ENCODE results near the gene SMPX.
"Not testable (repeated sequence)": the region's sequence is repeated elsewhere in the genome, so short reads cannot be mapped to it uniquely, and the experiment has no call there.

The SMPX gene

GRCh38 chrX:21757960-21758359 lies at the start of gene SMPX:
TSS of gene SMPX (minus strand) at chrX:21758116. CDS start at chrX:21754290, 3,826 bp downstream.
- no peak for DNase-seq

GRCh38 chrX:21806691-21807090 lies 48.8 kb upstream of the SMPX start:
- DNase-seq, result no peak

DNA sequence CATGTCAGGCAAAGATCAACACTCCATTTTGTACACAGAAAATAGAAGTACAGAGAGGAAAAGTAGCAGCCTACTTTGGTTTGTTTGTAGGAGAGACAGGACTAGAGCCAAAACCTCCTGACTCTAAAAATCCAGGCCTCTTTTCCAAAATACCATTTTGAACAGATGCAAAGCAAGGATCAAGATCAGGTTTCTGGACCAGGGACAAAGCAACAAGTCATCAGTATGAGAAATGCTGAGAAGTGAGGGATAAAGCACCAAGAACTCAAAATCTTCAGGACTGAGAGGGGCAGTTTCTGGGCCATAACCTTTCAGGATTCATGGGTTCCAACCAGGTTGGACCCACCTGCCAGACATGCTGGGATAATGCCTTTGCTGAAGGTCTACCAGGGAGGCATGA lies 44.9 kb upstream of the SMPX start:
- no peak for DNase-seq

GRCh38 chrX:21802054-21802670 lies 44.2 kb upstream of the SMPX start:
- DNase-seq, result no peak

DNA sequence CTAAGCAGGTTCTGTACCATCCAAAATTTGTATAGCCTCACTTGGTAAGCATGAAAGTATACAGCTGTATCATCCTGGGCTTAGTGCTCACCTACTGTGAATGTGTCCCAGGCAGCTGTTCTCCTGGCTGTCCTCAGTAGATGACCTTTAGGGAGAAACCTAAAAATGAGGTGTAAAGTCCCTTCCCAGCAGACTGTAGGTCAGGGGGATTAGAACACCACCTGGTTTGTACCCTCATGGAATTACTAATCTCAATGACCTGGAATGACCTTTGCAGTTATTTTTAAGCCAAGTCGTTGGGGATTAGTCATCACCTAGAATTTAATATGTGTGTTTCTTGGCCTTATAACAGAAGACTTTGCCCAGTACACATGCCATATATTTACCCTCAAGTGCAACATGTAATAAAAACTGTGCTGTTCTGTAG lies 42.4 kb upstream of the SMPX start:
- DNase-seq, result no peak

DNA sequence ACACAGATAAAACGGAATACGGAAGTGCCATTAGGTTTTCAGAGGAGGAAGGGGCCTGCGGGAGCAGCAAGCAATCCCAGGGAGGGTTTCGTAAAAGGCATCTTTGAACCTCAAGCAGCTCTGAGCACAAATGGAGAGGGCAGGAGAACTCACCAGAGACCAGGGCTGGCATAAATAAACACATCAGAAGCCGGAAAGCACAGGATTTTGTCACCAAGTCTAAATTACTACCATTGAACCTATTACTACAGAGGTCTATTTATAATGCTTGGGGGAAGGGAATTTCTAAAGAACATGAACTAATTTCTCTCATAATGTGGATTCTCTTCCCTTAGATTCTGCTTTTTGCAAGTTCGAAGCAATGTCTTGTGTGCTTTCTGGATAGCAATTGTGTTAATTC lies 41.9 kb upstream of the SMPX start:
- no peak for DNase-seq

DNA sequence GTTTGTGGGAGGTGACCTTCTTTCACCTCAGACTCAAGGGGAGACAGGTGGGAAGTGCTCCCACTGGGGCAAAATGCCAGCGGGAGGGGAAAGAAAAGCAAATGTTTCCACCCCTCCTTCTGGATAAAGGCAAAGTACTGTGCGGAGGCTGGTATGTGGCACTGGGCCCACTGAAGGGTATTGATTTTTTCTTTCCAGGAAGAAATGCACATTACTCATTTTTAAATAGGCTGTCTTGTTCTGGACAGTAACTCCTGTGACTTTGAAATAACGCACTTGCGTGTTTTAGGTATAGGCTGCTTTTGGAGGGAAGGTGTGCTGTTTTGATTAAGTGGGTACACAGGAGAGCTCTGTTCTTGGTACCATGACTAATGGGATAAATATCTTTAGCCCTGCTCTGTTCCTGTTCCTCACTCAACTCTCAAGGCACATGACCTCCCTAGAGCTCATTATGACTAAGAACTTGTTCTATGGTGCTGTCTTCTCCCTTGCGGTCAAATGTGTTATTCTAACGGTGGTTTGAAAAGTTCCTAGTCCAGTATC lies 40.8 kb upstream of the SMPX start:
- peak; percentile 60 for DNase-seq

DNA sequence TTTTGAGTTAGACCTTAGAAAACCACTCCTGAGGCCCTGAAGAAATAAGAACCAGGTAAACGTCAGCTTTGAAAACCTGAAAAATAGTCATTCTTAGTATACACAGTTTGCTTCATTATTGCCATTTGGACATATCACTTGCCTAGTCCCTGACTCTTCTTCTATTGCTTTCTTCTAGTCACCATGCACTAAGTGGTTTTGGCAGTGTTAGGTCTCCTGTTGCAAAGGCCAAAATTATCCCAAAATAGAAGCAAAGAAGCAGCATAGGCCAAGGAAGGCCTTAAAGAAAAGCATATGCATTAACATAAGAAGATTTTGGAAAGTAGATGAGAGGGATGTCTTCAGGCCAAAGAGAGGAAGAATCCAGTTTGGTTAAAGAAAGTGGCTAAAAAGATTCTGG lies 24.1 kb upstream of the SMPX start:
- no peak for DNase-seq

DNA sequence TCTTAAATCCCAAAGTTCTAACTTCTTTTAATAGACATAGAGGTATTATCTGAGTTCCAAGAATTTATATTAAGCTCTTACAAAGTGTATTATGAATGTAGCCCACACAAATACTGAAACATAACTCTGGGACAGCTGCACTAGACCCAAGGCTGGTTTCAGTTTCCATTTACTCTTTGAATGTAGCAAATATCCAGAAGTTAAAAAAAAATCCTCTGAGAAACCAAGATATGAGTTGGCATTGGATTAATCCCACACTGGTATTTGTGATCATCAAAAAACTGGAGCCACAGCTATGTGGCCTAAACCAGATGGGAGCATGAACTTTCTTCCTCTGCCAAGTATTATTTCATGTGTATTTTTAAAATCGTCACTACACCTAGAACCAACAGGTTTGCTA lies 23.6 kb upstream of the SMPX start:
- DNase-seq, result no peak

GRCh38 chrX:21779095-21779494 lies 21.2 kb upstream of the SMPX start:
- no peak for DNase-seq

- DNase-seq, result no peak
These were observed 20.3 kb upstream of the SMPX start for GRCh38 chrX:21778236-21778635.

DNA sequence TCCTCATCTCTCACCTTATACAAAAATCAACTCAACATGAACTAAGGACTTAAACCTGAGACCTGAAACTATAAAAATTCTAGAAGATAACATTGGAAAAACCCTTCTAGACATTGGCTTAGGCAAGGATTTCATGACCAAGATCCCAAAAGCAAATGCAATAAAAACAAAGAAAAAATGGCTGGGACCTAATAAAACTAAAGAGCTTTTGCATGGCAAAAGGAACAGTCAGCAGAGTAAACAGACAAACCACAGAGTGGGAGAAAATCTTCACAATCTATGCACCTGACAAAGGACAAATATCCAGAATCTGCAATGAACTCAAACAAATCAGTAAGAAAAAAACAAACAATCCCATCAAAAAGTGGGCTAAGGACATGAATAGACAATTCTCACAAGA lies 17.2 kb upstream of the SMPX start:
- DNase-seq, result not testable (repeated sequence)

DNA sequence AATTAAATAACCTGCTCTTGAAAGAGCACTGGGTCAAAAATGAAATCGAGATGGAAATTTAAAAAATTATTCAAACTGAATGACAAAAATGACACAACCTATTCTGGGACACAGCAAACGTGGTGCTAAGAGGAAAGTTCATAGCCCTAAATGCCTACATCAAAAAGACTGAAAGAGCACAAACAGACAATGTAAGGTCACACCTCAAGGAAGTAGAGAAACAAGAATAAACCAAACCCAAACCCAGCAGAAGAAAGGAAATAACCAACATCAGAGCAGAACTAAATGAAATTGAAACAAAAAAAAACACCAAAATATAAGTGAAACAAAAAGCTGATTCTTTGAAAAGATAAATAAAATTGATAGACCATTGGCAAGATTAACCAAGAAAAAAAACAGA lies 15.1 kb upstream of the SMPX start:
- DNase-seq, result not testable (repeated sequence)

- no peak for DNase-seq
These were observed 12.9 kb upstream of the SMPX start for GRCh38 chrX:21770631-21771321.

DNA sequence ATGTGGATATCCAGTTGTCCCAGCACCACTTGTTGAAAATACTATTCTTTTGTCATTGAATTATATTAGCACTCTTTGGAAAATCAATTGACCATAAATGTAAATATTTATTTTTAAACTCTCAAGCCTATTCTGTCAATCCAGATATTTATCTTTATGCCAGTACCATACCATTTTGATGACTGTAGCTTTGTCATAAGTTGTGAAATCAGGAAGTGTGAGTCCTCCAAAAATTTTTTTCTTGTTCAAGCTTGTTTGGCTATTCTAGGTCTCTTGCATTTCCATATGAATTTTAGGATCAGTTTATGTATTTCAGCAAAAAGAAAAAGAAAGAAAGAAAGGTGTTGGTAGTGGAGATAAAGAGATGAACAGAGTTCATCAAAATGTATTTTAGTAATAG lies 8.2 kb upstream of the SMPX start:
- no peak for DNase-seq

DNA sequence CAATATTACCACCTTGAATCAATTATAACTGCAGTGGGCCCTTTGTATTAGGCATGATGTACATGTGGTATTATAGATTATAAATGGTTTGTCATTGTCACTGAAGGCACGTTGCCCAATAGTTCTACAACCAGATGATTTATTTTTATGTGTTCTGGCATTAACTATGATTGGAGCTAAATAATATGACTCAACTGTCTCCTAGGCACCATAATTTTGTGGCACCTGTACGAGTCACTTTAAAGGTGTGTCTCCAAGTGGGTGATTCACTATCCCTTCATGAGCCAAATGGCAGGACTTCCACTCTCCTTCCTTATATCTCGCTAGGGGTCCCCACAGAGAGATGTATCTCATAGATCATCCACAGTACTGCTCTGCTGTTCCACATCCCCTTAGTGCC lies 6.1 kb upstream of the SMPX start:
- DNase-seq, result no peak

DNA sequence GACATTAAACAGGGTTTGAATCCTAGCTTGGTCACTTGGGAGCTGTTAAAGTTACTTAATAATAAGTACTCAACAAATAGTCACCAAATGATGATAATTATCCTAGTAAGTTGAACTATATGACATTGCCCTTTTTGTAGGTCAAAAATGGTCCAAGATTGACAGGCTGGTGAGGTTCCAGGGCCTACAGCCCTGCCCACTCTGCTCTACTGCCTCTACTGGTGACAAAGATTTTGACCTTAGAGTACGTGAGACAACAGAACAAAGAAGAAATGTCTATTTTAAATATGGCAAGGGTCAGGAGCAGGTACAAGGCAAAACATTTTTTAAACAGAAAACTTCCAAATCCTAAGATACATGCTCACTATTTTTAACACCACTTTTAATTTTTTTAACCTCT lies 572 bp upstream of the SMPX start:
- no peak for DNase-seq

DNA sequence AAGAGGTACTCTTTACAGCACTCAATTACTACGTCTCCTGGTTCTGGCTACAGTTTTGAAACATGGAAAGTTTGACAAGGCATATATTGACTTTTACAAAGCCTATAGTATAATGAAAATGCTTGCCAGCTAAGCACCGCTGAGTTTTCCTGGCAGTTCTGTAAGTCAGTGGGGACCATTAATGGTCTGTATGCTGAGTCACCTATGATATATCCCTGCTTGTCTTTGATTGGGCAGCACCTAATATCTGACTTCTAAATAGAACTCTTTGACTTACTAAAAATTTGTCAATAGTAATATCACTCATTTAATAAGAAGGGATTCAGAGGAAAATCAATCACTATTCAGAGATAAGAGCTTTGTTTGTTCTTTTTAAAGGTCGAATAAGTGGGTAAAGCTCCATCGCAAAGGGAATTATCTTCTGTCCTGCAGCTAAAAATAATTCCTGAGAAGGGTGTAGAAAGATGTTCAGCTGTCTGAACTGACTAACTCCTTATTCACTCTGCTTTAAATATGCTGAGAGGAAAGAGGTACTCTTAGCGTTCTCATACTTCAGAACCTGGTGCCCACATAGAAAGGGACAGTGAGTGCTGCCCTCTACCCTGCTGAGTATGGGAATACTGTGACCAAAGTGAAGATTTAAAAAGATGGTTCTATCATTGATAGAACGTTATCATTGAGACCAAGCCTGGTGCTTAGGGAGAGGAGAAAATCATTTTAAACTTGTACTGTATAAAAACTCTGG lies 959 bp downstream of the SMPX start:
- no peak for DNase-seq

DNA sequence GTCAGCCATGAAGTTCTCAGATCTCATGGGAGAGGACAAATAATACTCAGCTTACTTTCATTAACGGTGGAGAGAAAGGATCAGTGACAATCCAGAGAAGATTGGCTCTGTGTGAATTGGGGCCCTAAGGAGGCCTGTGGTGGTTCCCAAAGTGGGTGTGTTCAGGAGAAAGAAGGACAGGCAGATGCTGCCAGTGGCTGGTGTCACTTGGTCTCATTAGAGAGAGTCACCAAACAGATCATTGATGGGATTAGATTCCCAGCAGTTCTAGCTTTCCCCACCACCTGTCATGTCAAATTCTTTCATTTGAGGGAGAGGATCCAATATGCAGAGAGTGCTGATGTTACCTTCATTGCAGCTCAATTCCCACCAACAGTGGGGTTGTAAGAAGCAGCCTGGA lies 8.0 kb downstream of the SMPX start:
- no peak for DNase-seq

DNA sequence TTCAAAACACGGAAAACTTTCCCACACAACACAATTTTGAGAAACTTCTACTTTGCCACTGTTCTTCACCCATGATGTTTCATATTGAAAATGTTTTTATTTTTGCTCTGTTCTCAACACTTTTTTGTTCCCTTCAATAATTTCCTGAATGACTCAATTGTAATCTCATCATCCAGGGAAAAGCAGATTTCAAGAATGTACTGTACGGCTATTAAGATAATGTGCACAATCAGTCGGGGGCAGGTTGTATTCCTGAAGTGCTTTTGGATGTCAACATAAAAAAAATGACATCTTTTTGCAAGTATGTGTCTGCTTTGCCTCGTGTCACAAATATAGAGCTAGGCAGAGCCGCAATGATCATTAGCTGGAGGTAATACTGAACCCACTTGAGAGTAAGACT lies 9.7 kb downstream of the SMPX start:
- DNase-seq, result no peak

DNA sequence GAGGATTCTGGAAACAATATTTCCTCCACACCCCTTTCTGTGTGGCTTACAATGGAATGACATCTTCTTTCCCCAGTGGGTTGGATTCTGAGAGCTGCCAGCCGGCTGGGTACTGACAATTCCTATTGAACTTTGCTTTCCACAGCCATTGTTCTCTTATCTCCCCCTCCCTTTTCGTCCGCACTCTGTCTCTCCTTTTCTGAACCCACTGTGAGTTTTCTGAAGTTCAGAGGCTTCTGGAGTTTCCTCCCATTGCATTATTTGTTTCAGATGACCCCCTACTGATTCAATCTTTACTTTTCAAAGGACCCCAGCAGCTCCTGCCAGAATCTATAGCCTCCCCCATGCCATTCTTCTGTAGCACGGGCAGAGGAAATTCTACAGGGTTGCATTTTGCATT lies 10.4 kb downstream of the SMPX start:
- no peak for DNase-seq

- DNase-seq, result no peak
These were observed 12.2 kb downstream of the SMPX start for GRCh38 chrX:21745756-21746155.

DNA sequence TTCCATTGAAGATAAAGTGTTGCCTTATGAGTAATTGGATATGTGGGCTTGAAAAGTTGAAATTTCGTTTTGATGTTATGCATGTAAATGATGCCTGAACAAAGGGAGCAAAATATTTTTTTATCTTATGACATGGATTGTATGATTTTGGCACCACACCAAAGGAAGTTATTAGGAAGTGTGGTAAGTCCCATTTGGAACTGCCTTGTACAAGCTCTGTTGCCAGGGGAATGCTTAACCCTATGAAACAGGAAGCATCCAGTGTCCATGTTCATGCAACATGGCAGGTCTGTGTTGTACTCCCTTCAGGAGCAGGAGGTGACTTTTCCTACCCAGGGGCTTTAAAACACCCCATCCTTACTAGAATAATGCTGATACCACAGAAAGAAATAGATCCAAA lies 13.2 kb downstream of the SMPX start:
- no peak for DNase-seq

- DNase-seq, result no peak
These were observed 13.9 kb downstream of the SMPX start for GRCh38 chrX:21744060-21744459.

Data from NCI-H1105 (cell line).